Activated CD4-positive, CD25-positive, alpha-beta regulatory T cell treated with anti-CD3 and anti-CD28 coated beads, Interleukin-2, amount 50 U/mL, for 72 hours (primary cell): ENCODE data around the gene DYNAP.

Experiments used
- DNase-seq: peaks from one replicate; pipeline ENCODE4 v3.0.0; 2021

Gene DYNAP

GRCh38 chr18:54641734-54642133 lies 50.7 kb downstream of the DYNAP start:
- DNase-seq: no peak

GRCh38 chr18:54647176-54647575 lies 56.1 kb downstream of the DYNAP start:
- no peak for DNase-seq
